Neural progenitor cell (in vitro differentiated cells): ENCODE results near the gene ATF6B.

Source experiments
- CTCF ChIP-seq: fragments of 200-600 bp; sonication (generic); IDR thresholded peaks from 2 replicates; pipeline ENCODE4 v1.5.1; 2017; ENCODE audit warnings: antibody characterized with exemption, mild to moderate bottlenecking
- EZH2 ChIP-seq: fragments of 200-600 bp; sonication (generic); IDR thresholded peaks from 2 replicates; pipeline ENCODE4 v1.6.1; 2017; ENCODE audit warnings: antibody characterized with exemption, mild to moderate bottlenecking, moderate library complexity

DNA sequence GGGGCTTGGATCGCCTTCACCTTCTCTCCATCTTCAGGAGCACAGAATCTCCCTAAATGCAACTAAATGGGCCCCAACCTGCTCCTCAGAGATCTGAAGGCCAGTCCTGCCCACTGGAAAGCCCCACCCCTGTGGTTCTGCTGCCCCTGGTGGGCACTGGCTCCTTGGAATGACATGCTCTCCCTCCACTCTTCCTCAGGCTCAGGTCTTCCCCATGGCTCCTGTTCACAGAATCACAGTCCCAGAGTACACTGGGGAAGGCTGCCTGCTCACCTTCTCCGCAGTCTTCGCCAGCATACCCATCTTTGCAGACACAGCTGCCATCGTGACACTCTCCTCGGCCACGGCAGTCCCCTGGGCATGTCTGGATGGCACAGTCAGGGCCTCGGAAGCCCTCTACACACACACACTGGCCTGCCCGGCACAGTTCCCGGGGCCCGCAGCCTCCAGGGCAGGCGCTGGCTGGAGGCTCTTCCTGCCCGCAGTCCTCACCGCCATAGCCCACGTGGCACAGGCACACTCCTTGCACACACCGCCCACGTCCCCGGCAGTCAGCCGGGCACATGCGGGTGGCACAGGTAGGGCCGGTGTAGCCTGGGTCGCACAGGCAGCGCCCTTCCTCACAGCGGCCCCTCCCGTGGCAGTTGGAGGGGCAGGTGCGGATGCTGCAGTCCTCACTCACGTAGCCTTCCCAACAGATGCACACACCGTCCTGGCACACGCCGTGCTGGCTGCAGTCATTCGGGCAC, 32.5 kb downstream of the ATF6B start:
- TF ChIP-seq EZH2 = no peak
- peak; percentile 13 for TF ChIP-seq CTCF
